SW 1271 (cell line): ENCODE data around the gene SEMA7A.

Experiments used
- DNase-seq, 2 experiments: peaks; one replicate each; lab custom pipeline; 2025; lab: John Stamatoyannopoulos, UW

The SEMA7A gene

DNA sequence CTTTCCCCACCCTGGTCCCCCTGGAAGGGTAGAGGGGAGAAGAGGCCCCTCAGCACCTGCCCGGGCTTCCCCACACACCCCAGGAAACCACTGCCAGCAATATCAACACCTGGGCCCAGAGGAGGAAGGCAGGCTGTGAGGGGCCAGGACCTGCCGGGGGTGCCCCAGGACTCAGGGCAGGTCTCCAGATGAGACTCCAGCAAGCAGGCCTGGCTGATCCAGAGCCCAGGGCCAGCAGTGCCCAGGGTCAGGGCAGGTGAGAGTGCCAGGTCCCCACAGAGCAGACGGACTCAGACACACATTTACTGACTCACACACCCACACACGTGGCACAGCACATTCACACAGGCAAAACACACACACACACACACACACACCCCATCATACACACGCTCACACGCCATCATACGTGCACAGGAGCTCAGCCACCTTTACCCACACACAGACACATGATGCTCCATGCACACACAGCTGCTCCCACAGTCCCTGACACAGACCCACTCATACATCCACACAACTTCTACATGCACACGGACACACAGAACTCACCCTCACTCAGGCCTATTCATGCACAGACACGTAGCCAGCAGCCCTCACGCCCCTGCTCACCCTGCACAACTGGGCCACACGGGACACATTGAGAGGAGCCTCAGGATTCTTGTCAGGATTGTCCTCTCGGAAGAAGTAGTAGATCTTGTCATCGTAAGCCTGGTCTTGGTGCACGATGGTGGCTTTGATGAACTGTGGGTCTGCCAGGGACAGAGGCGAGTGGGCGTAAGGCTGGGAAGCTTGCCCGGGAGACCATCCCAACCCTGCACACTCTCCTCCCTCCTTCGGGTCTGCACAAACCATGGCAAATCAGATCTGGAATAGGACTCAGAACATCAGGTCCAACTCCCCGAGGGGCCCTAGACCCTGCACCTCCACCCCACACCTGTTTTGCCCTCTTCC is 17.5 kb downstream of the SEMA7A start:
- no peak for DNase-seq

DNA sequence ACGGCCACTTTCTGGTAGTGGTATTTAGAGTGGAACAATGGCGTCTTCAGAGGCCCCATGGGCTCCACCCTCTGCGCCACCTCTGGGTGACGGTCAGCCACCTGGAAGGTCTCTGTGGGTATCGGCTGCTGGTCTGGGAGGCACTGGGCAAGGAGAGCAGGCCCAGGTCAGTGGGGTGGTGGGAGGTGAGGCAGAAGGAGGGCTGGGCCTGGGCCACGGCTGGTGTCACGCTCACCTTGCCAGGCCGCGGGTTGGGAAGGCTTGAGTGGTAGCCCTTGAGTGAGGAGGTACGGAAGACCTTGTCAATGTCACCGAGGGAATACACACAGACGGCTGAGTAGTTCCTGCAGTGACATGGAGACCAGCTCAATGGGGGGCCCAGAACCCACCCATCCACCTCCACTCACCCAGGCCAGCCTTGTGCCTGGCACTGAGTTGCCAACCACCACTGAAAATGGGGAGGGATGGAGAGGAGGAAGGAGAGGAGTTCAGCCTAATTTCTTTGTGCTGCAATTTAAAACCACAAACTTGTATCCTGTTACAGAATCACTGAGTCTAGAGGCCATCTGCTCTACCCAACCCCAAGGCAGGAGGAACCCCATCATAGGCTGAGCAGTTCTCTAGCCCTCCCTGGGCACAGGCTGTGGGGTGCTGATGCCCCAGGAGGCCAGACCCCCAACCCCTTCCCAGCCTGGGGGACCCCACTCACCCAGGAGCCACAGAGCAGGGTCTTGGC is 19.0 kb downstream of the SEMA7A start:
- DNase-seq: no peak

DNA sequence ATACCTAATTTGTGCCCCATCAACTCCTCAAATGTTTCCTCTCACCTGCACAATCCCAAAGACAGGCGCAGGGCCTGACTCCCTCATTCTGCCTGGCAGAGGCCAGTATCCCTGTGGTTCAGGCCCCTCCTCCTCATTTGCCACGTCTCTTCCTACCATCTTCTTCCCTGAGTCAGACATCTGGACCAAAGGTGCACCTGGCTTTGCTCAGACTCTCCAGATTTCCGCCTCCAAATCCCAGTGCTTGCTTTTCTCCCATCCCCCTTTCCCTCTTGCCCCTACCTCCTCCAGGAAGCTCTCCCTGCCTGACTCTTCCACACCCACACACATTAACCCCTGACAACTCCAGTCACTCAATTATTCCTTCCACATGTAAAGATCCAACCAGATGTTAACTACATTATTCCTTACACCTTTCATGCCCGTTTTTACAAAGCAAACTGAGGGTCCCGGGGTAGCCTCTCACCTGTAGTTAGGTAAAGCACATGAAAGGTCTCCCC is 19.6 kb downstream of the SEMA7A start:
- DNase-seq: no peak

DNA sequence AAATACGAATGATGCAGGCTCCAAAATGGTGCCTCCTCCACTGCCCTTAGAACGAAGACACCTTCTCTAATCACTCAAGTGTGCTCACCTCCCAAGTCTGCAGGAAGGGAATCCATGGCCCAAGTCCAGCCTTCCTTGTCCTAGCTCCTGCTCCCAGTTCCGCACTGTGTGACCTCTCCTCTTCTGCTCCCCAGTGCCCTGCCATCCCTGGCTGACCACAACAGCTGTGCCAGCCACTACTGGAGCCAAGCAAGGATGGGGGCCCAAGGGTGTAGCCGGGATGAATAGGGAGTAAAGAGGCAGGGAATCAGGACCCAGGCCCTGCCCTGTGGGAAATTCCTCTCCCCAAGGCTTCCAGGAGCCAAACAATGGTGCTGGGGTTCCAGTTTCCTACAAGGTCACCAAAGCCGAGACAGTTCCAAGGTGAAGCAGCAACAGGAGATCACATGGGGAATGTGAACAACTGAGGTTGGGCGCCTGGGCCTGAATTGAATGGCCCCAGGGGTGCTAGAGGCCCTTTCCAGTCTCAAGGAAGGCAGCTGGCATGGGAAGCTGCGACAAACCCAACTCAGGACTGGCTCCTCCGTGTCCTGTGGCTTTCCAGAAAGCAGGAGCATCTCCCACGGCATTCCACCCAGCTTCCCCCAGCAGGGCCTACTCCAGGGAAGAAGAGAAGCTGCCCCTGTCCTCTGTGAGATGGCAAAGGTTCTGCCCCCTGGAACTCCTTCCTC is 20.2 kb downstream of the SEMA7A start:
- DNase-seq: no peak

DNA sequence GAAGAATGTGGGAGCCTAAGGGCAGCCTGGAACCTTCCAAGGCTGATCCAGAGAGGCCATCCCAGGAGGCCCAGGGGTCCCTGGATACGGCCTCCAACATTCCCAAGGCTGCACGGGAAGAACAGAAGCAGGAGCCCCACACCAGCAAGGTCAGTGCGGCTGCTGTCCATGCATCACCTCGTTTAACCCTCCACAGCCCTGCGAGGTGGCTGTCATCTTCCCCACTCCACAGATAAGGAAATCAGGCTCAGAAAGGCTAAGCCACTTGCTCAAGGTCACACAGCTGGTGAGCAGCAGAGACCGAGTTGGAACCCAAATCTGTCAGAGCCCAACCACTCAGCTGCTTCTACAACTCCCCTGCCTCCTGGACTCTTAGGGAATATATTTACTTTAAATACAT is 21.6 kb downstream of the SEMA7A start:
- no peak for DNase-seq

DNA sequence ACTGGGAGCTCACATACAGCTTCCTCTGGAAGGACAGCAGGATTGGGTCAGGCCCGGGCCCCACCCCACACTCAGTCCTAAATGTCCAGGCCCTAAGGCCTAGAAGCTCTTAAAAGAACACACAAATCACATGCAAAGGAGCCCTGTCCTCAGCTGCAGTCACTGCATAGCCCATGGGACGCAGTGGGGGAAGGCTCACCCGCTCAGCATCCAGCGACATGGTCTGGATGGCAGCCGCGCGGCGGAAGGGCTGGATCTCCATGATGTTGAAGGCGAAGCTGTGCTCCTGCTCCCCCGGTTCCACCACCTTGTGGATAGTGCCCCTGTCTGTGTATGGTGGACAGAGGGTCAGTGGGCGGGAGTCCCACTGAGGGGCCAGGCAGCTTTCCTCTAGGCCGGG is 22.1 kb downstream of the SEMA7A start:
- no peak for DNase-seq

DNA sequence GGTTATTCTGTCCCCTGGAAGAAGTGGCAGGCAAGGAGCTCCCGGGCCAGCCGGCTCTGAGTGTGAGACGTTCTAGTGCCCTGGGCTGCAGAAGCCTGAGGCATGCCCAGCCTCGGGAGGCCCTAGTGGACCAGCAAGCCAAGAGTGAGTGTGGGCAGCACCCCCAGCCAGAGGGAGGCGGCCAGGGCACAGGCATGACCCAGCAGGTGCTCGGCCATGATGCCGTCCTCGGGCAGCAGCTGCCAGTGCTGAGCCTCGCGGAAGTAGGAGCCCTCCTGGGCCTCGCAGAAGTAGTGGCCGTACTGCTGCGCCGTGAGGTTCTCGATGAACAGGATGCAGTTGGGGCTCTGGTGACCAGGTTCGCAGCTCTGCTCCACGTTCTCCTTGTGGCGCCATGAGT is 23.3 kb downstream of the SEMA7A start:
- DNase-seq: no peak

DNA sequence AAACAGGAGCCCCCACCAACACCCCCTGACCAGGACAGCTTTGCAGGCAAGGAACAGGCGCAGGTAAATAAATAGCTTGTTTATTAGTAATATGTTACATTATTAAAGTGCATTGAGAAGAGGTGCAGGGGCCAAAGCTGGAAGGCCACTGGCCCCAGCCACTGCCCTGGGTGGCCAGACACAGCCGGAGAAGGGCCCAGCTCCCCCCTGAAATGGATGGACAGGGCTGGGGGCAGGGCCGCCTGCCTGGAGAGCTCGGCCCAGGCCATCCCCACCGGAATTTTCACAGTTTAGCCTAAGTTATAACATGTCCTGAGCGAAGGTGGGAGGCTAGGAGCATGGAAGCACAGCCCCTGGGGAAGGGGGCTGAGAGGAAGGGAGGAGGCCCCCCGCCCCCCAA is 24.5 kb downstream of the SEMA7A start:
- DNase-seq: no peak

DNA sequence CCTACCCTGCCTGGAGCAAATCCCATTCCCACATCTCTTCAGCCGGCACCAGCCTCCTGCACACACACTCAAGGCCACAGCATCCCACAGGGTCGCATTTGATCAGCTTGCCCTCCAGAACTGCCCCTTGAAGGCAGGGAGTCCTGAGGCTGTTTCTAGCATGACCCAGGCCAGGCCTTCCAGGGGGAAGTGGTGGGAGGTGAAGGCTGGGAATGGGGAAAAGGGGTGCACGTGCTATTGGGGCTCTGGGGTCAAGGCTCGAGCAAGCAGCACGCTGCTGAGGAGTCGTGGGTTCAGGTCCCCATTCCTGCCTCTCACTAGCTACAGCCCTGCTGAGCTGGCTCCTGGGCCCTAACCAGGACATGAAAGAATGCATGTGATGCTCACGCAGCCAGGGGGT is 24.9 kb downstream of the SEMA7A start:
- DNase-seq: no peak

DNA sequence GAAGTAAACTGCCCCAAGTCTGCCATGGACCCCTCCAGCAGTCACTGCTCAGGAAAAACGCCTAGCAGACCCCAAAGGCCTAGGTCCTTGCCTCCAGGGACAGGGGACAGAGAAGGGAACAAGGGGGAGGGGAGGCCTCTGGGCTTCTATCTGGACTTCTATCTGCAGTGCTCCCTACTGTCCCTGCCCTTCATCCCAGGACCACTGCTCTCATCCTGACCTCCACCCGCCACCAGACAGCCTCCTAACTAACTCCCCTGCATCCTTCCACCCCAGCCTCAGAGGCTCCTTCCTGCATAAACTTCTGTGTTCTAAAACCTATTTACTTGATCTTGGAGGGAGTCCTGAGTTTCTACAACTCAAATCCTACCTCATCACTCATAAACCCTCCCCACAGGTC is 25.4 kb downstream of the SEMA7A start:
- DNase-seq: no peak

DNA sequence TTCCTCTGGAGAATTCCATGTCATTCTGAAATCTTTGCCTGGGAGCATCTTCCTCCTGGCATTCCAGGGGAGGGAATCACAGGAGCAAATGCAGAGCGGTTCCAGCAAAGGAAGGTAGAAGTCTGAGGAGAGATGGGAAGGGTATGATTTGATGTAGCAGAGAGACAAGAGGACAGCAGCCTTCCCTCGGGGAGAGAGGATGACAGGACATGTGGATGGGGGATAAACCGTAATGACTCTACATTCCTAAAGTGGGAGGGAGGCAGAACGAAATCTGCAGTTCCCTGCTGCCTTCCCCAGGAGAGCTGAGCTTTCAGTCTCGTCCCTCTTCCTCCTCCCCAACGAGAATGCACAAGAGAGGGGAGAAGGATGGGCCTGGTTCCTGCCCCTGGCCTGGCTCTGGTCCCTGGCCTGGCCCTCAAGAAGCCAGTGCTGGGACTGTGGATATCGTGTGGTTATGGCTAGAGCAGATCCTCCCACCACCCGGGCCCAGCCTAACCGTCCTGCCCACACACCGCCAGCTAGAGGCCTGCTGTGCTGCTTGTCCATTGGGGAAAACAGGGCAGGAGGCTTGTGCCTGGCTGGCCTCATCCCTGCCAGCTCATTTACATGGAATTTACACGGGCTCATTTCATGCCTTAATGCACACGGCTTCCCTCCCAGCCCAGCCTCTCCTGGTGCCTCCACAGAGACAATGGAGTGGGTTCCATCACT is 26.6 kb downstream of the SEMA7A start:
- peak in 1 of 2 experiments; percentile 15 for DNase-seq

DNA sequence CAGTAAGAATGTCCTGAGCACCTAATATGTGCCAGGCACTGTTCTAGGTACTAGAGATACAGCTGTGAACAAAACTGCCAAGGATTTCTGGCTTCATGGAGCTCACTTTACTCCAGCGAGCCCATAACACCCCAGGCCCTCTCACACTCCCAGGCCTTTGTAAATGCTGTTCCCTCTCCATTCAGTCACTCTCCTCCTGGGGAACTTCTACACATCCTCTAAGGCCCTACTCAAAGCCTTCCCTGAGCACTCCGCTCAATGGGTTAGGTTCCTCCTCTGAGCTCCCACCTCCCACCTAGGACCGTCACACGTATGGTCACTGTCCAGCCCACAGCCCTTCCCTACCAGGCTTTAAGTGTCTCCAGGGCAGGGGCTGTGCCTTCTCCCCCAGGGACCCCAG is 27.2 kb downstream of the SEMA7A start:
- no peak for DNase-seq

DNA sequence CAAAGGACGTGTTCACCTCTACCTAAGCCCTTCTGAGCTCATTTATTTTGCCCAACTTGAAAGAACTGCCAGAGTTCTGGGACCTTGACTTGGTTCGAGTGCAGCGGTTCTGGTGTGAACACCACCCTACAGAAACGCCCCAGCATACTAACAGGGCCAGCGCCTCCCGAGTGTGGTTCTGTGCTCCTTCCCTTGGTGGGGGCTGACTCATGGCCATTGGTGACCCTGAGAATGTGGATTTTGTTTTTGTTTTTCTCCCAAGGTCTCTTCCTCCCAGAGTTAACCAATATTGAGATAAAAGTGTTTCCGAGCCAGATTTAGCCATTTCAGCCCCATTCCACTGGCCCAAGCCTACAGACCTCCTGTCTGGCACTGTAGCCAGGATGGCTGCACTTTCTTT is 27.9 kb downstream of the SEMA7A start:
- no peak for DNase-seq

DNA sequence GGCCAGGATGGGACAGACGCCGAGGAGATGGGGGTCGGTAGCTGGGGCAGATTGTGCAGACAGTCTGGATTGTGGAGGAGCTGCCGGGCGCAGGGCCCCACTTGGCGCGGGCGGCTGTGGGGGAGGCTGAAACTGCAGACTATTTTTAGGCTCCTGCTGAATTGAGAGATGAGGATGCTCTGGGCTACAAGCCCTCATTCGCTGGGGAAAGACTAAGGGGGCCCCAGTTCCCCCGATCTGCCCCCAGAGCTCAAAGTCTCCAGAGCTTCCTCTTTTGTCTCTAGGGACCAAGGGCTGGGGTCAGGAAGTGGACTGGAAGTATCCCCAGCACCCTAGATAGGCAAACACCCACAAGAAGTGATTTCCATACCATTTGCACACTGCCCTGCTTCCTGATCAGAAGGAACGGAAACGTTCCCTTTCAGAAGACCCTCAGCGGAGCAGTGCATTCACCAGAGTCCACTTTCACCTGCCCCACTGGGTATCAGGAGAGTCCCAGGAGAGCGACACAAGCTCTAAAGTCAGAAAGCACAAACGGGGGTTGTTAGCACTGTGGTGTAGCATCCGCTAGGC is 29.7 kb downstream of the SEMA7A start:
- DNase-seq: no peak

DNA sequence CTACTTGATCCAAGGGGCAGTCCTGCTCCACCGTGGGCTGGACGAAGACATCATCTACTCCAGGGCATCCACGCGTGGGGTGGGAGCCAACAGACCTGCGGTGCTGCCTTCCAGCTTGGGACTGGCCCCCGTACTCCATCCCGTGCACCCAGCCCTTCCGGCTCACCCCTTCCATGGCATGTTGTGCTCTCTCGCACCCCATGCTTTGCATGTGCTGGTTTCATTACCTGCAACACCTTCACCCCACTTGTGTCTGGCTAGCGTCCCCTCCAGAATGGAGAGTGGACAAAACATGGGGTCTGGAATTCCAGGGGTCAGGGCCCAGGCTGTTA is 30.2 kb downstream of the SEMA7A start:
- no peak for DNase-seq

DNA sequence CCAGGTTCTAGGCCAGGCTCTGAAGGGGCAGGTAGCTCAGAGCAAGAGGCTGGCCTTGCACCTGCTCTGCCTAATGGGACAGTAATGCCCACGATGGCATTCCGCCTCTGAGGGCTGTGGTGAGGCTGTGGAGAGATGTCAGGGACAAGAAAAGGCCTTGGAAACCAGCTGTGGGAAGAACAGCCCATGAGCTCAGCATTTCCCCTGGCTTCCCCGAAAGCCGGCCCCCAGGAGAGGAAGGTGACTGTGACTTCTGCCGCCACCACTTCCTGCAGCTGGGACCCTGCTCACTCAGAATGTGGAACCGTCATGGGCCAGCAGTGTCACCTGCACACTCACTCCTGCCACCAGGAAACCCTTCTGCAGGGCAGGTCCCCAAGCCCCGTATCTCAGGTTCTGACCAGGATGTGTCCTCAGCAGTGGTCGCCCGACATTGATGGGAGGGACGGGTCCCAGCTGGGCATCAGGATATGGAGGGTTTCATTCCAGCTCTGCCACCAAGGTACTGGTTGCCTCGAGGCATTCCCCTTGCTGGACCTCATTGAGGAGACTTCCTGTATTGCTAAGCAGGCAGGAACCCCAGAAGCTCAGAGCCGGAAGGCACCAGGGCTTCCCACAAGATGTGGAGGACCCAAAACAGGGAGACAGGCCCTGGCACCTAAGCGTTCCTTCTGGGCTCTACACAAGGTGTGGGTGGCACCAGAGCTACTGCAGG is 30.7 kb downstream of the SEMA7A start:
- DNase-seq: no peak

DNA sequence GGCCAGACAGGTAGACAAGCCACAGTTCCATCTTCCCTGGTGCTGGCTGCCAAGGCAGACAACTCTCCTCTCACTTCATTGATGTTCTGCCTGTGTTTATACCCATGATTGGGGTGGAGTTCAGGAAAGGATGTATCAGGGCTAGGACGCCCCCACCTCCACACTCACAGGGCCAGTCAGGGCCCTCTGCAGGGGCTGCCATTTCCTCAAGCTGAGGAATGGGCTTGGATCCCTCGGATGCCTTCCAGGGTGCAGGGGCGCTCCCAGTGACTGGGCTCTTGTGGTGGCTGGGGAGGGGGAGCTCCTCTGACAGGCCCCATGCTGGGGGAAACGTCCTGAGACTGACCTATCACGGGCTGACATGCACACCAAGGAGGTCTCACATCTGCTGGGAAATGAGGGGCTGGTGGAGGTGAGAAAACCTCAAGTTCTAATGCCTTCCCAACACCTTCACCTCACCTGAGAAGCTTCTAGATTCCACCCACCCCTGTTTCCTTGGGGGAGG is 31.4 kb downstream of the SEMA7A start:
- DNase-seq: no peak

DNA sequence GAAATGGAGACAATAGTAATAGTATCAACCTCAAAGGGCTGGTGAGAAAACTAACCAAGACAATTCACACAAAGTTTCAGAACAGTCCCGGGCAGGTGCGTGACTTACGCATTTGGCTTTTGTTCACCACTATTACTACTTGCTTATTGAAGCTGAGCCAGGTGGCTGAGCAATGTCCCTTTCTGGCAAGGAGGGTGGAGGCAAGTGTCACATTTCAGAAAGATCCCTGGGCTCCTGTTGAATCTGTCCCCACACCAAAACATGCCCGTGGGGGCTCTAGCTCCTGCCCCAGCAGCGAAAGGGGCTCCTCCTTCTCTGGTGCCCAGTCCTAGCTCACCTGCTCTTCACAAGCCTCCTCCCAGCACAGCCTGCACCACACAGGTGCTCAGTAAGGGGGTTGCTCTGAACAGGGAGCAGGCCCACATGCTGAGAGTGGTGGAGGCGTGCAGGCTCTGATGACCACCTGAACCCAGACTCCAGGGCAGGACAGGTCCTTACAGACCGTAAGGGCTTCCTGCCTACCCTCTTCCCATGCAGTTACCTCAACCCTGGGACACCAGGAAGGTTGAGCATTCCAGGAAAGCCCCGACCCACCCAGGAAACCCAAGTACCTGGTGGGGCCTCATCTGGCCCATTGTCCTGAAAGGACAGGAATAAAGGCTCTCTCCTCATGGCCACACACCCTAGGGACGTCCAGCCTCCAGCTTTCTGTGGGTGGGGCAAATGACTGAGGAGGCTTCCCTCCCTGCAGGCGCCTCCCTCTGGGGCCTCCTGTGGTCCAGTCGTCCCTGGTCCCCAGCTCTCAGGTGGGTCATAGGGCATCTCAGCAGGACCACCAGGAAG is 32.6 kb downstream of the SEMA7A start:
- DNase-seq: no peak

DNA sequence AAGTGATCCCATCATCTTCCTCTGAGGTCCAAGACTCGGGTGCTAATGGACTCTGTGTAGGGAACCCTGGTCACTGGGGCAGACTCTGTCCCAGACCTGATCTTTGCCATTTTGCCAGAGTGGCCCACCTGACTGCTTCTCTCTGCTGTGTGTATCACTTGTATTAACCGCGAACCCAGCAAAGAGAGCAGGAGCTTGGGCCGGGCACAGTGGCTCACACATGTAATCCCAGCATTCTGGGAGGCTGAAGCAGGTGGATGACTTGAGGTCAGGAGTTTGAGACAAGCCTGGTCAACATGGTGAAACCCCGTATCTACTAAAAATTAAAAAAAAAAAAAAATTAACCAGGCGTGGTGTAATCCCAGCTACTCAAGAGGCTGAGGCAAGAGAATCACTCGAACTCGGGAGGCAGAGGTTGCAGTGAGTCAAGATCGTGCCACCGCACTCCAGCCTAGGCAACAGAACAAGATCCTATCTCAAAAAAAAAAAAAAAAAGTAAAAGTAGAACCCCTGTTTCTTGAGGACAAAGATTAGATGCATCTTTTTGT is 33.4 kb downstream of the SEMA7A start:
- no peak for DNase-seq
